M059J (cell line): ENCODE measurements around the gene ENO3. TPM values are rescaled to one million over a fixed set of nuclear protein-coding genes. Genes with fewer than 3 reads are reported as not detected.

Experiments
- DNase-seq: peaks from one replicate; pipeline ENCODE4 v3.0.0-alpha.2; 2012; ENCODE audit warnings: low read depth
- total RNA-seq: library from RNA; depleted of rRNA; stranded (reverse); fragments of >200 nt; shearing (Covaris generic); gene quantifications from 2 replicates; pipeline ENCODE4 v1.2.3, GENCODE V29; 2014

Gene ENO3
- total RNA-seq, 1 experiment from 2014 or later = 1.1 TPM

DNA sequence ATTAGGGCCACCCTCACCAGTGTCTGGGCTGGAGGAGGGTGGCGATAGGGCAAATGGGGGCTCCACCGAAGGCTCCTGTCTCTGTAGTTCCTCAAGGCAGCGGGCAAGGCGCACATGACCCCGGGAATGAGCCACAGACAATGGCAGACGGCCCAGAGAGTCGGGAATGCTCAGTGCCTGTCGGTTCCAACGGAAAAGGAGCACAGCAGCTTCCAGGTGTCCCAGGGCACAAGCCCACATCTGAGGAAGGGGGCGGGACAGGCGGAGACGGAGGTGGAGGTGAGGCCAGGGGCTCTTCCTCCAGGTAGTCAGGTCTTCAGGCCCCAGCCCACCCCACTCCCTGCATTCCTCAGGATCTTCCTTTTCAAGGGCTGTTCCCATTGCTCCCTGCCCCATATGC, 21.8 kb downstream of the ENO3 start:
- DNase-seq = no peak

- no peak for DNase-seq
Measured at GRCh38 chr17:4973256-4974114, 22.6 kb downstream of the ENO3 start.

GRCh38 chr17:4974115-4974670, 23.3 kb downstream of the ENO3 start:
- no peak for DNase-seq

DNA sequence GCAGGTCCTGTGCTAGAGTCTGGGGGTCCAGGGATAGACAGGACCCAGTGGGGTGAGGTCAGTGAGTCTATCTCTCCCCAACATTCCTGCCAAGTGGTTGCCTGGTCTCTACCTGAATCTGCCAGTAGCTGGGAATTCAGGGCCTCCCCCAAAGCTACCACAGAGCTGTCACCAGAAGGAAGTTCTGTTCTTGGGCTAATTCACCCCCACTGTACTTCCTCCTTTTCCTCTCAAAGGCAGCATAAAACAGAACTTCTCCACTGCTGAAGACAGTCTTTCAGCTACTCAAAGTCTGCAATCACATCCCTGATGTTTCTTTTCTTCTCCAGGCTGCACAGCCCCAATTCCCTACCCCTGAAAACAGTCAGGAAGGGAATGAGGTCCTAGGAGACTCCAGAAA, 27.8 kb downstream of the ENO3 start:
- DNase-seq = no peak

- peak; percentile 32 for DNase-seq
Measured at GRCh38 chr17:4980644-4981216, 29.8 kb downstream of the ENO3 start.

DNA sequence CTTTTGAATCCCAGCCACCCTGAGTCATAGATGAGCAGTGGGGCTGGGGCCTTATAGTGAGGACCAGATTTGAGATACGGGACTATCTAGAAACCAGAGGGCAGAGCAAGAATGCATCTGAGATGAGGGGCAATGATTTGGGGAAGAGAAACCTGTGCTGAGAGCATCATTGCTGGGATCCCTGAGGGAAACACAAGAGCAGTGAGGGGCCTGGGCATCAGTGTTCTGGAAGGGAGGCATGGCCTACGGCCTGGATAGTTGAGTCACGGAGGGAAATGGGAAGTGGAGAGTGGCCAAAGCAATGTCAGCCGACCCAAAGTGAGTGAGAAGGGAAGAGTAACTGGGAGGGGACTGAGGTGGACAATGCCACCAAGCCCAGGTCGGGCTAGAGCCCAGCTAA, 31.4 kb downstream of the ENO3 start:
- no peak for DNase-seq

DNA sequence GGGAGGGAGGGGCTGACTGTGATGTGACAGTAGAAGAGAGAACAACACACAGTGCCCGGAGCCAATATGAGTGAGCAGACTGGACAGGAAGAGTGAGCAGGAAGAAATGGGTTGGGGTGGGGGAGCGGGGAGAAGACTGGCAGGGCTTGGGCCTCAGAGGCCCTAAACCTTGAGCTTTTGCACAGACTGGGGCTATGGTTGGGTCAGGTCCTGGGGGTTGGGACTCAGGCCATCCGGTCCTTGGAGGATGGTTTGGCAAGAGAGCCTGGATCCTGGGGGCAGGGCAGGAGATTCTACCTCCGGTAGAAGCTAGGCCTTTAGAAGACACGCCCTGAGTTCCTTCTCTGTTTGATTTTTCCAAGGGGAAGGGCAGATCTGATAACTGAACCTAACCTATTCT, 35.5 kb downstream of the ENO3 start:
- DNase-seq = no peak

- DNase-seq = peak; percentile 71
Measured at GRCh38 chr17:4986951-4987766, 36.2 kb downstream of the ENO3 start, which contains the start of gene CAMTA2. CAMTA2 (minus strand) TSS chr17:4987675; CDS start chr17:4986222, 1,453 bp downstream.

GRCh38 chr17:4987767-4988567, 37.0 kb downstream of the ENO3 start:
- DNase-seq = no peak

- DNase-seq = no peak
Measured at GRCh38 chr17:4994081-4994595, 43.2 kb downstream of the ENO3 start.

DNA sequence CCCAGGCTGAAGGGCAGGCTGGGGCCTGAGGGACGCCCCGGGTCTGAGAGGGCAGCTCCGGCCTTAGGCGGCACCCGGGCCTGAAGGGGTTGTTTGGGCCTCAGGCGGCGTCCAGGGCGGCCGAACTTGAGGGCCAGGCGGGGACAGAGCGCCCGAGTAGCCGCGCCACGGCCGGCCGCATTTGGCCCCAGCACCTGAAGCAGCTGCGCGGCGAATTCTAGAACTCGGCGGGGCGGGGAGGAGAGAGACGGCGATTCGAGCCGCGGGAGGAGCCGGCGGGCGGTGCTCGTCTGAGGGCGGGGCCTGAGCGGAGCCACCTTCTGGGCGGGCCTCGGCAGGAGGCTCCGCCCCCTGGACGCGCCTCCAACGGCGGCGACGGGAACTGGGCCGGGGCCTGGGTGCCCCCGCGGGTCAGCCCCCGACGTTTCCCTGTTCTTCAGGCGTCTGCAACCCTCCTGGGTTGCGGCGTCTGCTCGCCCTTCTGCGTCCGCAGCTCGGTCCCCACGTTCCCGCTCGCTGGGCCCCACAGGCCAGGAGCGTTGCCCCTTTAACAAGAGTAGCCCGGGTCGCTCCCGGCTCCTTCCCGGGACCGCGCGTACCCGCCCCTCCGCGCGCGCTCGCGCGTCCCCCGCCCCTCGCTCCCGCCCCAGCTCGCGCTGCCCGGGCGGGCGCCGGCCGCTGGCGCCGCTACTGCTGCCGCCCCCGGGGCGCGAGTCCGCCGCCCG, 46.5 kb downstream of the ENO3 start, which contains the start of the genes INCA1 and KIF1C:
Gene INCA1 (minus strand): TSS at position 221 of the 725 bp plus-strand sequence. CDS start 3,085 bp downstream, outside the sequence.
Gene KIF1C (plus strand): TSS at position 649 of the 725 bp plus-strand sequence. CDS start 2,297 bp downstream, outside the sequence.
- peak; percentile 81 for DNase-seq

DNA sequence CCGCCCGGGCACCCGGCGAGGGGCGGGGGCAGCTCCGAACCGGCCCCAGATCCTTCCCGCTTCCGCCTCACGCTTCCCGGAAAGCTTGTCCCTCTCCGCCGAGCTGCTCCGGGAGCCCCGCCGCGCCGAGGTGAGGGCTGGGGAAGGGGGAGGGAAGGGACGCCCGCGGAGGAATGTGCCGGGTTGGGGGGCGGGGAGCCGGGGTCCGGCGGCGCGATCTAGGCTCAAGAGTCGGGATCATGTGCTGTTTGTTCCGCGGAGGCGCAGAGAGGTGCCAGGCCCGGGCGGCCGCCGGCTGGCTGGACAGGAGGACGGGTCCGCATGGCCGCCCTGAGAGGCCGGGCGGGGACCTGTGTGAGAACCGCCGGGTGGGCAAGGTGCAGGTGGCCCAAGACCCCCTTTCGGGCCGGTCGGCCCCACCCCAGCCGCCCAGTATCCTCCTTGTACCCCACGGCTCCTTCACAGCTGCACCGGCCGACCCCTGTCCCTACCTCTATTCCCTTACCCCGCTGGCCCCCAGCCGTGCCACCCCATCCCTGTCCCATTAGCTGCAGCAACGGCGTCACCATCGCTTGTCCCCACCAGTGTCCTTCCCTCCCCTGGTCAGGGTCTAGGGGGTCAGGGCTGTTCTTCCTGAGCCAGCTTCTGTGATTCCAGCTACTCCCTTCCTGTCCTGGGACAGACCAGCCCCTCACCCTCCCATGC, 47.3 kb downstream of the ENO3 start:
- no peak for DNase-seq

GRCh38 chr17:4998732-4999429, 48.0 kb downstream of the ENO3 start:
- DNase-seq = no peak

GRCh38 chr17:4999430-5000093, 48.6 kb downstream of the ENO3 start:
- no peak for DNase-seq

- no peak for DNase-seq
Measured at GRCh38 chr17:5000237-5000639, 49.3 kb downstream of the ENO3 start.

DNA sequence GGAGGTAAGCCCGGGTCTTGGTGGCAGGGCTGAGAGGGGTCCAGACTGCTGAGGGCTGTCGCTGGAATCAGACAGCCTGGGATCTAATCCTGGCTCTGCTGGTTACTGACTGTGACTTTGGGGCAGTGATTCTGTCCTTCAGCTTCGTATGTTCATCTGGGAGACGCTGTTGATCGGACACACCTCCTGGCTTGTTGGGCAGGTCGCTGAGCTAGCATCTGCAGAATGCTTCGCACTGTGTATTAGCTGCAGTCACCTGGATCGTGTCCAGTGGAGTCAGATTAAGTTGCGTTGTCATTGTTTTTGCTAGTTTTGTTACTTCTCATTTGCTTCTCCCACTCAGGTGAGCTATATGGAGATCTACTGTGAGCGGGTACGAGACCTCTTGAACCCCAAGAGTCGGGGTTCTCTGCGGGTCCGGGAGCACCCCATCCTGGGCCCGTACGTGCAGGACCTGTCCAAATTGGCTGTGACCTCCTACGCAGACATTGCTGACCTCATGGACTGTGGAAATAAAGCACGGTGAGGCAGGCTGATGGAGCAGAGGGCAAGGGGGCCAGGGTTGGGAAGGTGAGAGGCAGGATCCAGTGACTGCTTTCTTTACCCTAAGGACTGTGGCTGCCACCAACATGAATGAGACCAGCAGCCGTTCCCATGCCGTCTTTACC, 51.3 kb downstream of the ENO3 start:
- DNase-seq = no peak

DNA sequence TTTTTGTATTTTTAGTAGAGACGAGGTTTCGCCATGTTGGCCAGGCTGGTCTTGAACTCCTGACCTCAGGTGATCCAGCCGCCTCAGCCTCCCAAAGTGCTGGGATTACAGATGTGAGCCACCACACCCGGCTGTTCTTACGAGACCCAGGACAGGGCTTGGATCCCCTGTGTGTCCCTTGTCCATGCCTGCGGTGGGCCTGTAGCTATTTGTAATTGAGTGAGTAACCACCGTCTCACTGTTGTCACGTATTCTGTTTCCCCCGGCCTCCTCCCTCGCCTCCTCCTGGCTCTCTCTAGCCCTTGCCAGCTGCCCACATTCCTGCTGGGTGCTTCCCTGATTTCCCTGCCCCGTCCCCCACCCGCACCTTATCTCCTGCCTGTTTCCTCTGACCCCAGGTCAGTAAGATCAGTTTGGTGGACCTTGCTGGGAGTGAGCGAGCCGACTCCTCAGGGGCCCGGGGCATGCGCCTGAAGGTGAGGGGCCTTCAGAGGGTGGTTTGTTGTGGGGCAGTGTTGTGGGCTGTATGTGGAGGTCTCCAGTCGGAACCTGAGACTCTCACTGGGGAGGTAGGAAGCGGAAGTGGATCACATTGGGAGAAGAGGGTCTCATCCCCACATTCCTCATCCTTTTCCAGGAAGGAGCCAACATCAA, 52.4 kb downstream of the ENO3 start:
- no peak for DNase-seq
